CD4-positive, alpha-beta T cell treated with Interleukin-17A for 4 hours (primary cell): ENCODE data around the gene PLXNA4.

Experiments used
- DNase-seq: peaks from one replicate; pipeline ENCODE4 v3.0.0-alpha.2; 2020; ENCODE audit warnings: mixed read lengths

Gene PLXNA4

DNA sequence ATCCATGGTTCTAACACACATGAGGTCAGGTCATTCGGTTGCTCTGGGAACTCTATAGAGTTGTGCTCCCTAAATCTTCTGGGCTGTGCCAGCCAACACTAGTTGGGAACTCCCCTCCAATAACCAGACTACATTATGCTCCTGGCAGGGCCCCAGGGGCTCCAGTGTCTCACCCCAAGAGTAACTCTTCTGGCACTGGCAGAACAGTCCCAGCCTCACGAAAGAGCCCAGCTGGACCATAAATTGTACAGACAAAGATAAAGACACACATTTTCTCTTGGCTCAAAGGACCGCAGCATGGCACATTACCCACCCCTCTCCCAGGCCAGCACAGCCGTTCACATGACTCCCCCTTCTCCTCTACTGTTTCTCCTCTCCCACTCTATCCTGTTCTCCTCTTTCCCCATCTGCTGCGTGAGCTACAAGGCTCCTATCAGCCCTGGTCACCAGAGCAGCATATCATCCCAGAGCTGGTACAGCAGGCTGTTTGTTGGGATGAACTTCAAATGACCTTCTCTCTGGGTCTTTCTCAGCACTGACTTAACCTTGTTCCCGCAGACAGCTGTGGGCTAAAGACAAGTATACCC, 230.6 kb downstream of the PLXNA4 start:
- no peak for DNase-seq

DNA sequence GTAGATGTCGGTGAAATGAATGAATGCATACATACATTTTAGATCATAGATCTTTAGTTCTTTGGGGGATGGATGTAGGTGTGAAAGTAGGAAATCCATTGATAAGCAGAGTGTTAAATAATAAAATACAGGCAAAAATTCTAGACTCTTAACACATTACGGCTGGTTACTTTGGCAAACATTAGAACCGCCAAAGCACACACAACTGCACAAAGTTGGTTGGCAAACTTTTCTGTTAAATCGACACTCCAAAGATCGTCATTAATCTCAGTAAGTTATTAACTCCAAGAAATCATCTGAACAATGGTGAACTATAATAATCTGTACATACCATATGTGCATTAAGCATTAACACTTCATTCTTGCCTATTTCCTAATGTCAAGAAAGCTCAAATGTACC, 231.2 kb downstream of the PLXNA4 start:
- DNase-seq: no peak

- no peak for DNase-seq
These were observed 233.1 kb downstream of the PLXNA4 start for GRCh38 chr7:132343199-132343598.

DNA sequence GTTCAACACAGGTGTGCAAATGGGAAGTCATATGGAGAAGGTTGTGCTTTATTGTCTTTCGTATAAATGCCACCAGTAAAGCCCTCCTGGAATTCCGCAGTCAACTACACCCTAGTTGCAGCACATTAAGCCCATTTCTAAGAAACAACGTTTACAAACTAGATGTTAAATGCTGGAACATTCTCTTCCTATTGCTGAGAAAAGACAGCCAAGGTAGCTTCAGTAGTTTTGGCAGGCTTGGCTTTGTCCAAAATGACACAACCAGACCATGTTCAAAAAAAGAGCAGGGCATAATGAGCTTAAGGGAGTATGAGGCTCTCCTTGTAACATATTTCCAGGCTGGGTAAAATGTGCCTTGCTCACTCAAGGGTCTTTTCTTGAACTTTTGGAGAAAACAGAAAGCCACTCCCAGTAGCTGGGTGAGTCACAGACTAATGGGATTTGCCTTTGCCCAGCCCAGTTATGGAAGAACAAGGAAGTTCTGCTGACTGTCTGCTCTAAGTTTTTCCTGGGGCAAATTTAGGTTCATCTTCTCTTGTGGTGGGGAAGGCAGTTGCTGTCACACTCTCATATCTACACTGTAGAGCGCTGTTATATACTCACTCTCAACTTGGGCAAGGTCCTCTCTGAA, 238.7 kb downstream of the PLXNA4 start:
- DNase-seq: no peak

GRCh38 chr7:132336797-132337196, 239.5 kb downstream of the PLXNA4 start:
- DNase-seq: no peak

DNA sequence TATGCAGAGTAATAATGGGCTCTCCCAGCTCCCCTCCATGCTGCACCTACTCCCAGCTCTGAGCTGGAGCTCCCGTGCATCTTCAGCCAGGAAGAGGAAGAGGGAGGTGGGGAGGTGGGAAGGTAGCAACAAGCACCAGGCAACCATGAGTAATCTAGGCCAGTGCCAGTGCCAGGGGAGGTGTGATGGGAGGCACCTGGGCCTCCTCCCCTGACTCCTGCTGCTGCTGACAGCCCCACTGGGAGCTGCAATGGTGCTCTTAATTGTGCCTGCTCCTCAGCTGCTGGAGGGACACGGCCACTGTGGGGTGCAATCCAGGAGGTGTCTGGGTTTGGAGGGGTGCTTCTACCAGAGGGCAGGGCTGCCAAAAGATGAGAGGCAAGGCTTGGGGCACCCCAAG, 243.0 kb downstream of the PLXNA4 start:
- DNase-seq: no peak

DNA sequence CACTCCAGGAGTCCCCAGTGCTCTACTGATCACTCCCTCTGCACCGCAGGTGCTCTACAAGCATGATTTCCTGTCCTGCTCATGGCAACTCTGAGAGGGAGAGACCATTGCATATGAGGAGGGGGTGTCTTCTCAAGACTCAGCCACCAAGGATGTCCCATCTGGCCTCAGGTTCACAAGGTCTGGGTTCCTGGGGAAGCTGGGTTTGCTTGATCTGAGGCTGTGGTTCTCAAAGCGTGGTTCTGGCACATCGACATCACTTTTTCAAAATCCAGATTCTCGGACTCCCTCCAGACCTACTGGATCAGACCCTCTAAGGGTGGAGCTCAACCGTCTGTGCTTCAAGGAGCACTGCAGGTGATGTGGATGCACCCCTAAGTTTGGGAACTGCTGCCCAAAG, 247.5 kb downstream of the PLXNA4 start:
- DNase-seq: no peak

- no peak for DNase-seq
These were observed 248.1 kb downstream of the PLXNA4 start for GRCh38 chr7:132328047-132328620.

DNA sequence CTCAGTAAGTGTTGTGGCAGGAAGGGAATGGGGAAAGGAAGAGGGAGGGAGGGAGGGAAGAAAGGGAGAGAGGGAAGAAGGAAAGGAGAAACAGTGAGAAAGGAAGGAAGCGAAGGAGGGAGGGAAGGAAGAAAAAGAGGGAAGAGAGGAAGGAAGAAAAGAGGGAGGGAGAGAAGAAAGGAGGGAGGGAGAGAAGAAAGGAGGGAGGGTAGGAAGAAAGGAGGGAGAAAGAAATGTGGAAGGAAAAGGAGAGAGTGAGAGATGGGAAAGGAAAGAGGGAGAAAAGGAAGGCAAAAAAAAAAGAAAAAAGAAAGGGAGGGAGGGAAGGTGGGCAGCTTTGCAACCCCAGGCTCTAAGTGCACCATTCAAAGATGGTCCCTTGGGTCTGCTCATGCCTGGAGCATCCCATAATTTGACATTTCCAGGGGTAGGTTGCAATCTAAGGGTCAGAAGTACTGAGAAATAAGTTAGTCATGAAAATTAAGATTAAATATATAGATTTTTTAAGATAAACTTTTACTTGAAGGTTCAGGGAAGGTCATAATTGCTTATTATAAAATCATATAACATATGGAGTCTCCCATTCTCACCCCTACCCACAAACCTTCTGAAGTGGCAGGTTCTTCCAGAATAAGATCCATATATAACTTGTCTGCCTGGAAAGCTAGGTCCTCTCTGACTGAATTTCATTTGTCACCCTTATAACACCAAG, 249.2 kb downstream of the PLXNA4 start:
- no peak for DNase-seq

DNA sequence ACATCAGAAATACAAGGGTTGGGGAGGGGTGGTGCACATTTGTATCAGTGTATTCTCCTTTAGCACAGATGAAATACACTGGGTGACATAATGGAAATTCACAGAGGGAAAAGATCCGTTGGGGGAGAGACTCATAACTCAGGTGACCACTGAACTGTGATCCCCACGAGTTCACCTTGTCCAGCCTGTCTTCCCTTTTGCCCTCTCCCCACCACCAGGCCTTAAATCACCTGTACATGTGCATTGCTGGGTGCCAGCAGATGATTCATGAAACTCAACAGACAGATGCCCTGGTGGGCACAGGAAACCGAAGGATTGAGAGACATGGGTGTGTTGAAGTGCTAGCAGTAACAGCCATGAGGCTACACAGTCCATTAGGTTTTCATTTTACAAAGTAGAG, 253.3 kb downstream of the PLXNA4 start:
- DNase-seq: no peak

DNA sequence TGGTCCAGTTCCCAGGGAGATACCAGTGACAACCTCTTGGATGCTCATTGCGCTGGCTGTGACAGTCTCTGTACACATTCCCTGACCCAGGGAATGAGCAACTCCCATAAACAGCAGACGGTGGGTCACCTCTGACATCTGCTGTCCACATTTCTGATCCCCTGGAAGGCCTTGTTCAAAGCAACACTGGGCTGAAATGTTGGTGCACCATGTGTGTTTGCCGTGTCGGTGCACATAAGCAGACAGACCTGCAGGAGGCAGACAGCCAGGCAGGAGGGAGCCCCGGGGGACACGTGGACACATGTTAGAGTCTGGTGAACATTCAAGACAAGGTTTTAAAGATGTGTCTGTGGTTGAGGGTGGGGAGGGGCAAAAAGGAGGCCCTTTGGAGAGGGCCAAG, 254.9 kb downstream of the PLXNA4 start:
- no peak for DNase-seq

GRCh38 chr7:132319481-132319880, 256.8 kb downstream of the PLXNA4 start:
- no peak for DNase-seq

DNA sequence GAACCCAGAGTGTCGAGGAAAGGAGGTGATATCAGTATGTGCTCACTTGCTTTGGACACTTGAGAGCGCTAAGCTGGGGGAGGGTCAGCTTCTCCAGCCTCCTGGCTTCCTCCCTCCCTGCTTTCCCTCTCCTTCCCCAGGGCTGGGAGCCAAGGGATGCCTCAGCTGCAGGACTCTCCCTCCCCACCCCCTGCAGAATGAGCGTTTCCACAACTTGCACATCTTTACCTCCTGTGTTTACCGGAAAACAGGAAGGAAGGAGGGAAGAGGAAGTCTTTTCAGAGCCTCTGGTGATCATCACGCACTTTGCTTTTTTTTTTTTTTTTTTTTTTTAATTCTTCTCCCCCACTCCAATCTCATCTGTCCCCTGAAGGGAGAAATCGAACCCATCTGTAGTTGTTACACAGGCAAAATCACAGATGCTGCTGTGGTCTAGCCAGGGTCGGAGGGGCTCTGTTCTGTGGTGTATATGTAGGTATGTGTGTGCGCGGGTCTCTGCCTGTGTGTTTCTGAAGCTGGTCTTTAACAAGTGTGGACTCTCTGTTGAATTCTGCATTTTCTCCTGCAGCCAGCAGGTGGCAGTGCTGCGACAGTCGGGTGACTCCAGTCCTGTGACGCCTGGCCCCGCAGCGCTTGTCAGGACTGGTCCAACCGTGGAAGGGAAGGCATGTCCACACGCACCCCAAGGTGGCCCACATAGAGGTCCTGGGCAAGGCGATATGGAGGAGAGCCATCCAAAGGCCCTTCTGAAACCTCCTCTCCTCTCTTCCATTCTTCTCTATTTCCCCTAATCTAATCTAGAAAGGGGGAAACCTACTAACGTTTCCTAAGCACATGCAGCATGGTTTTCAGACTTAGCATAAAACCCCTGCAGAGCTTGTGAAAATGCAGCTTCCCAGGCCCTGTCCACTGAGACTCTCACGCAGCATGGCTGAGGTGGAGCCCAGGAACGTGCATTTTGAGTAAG, 257.6 kb downstream of the PLXNA4 start:
- peak; percentile 85 for DNase-seq

DNA sequence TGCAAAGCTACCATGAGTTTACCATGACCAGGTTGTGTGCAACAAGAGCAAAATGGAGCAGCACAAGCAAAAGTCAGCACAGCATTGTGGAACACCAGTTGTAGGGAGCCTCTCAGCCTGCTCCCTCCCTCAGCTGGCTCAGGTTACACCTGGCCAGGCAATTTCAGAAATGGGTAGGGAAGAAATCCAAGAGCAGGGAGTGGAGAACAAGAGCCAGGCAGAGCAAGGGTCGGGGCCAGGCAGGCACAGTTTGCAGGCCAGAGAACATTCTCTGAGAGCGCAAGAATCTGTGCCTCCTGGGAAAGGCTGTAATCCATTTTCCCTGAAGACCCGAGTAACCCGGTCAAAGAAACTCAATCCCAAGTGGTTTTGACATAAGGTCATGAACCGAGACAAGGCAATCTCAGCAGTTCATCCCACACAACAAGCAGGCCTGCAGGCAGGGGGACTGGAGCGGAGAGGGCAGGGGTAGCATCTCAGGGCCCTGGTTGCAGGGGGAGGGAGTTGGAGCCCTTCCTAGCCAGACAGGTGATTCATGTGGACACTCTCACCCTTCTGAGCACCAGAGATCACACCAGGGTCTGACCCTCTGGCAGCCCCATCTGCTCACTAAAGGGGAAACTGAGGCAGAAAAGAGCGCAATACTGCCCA, 258.4 kb downstream of the PLXNA4 start:
- no peak for DNase-seq

DNA sequence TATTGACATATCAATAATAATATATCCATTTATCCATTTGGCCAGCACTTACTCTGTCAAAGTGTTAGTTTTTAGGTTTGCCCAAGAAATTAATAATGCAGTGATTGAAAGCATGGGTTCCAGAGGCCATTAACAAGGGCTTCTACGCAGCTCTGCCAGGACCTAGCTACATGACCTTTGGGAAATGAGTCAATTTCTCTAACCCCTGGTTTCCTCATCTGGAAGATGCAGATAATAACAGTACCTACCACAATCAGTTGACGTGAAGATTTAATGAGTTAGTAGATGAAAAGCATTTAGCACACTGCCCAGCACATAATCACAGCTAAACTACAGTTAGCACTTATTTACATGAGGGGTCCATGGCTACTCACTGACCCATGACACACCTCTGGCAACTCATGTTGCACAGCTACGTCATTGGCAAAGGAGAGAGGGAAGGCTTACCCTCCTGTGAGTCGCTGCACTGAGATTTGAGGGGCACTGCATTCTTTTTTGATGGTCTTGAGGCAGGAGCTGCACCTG, 263.7 kb downstream of the PLXNA4 start:
- no peak for DNase-seq

- DNase-seq: no peak
These were observed 264.5 kb downstream of the PLXNA4 start for GRCh38 chr7:132311733-132312132.

GRCh38 chr7:132309102-132309805, 267.0 kb downstream of the PLXNA4 start:
- no peak for DNase-seq

GRCh38 chr7:132307465-132307864, 268.8 kb downstream of the PLXNA4 start:
- no peak for DNase-seq

DNA sequence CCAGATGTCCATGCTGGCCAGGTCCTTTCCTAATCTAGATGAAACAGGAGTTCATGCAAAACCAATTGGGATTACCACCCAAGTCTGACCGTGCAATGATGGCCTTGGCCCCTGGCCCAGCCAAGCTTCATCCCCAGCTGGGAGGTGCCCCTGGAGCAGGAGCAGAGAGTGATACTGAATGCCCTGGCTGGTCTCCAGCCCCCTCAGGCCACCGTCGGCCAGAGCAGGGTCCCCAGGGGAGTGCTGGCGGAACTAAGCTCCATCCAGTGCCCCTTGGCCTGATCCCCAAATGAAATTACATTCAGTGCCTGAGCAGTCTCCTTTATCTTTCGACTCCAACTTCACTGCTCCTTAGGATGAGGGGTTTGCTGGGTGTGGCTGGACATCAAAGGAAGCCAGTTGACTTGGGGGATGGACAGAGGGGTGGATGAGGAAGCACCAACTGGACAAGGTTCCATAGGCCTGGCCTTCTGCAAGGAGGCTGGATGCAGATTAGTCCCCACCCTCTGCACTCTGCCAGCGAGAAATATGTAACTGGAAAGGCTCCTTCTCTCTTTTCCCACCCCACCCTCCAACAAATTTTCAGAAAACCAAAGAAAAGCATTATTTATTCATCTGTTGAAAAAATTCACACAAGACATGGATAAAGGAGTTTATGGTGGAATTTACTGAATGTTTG, 275.5 kb downstream of the PLXNA4 start:
- no peak for DNase-seq

DNA sequence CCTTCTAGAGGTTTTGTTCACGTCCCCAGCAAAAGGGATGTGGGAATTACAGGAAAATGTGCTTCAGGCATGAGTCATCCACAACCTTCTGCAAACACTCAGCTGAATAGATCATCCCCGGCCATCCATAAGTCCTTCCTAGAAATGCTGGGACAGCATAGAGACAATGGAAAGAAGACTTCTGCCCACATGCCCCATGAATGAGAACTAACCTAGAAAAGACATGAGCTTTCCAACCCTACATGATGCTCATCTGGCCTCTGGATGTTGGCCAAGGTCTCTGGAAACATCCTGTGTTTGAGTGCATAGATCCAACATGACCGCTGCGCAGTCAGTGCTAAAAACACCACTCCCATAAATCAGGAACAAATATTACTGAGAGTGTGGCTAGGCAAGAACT, 277.5 kb downstream of the PLXNA4 start:
- DNase-seq: no peak

DNA sequence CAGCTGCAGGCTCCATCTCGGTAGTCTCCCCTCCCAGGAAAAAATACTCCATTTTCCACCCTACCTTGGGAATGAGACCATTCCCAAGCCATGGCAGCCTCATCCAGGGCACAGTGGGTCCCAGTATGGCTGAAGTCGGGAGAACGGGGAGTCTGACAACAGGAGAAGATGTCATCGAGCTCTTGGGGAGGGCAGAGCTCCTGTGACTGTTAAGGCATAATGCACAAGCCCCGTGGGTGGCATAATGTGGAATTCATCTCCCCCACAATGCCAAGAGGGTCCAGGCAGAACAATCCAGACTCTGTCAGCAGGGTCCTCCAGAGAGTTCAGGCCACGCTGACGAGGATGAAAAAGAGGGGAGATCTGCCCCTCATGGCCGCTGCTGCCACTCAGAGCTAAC, 279.4 kb downstream of the PLXNA4 start:
- DNase-seq: no peak
